ENCODE results near the gene FIBIN. TPM values are rescaled to one million over a fixed set of nuclear protein-coding genes. Genes with fewer than 3 reads are reported as not detected.

The FIBIN gene
- total and polyA plus RNA-seq, 2 experiments from 2014 or later = 0.21 to 0.66 TPM

DNA sequence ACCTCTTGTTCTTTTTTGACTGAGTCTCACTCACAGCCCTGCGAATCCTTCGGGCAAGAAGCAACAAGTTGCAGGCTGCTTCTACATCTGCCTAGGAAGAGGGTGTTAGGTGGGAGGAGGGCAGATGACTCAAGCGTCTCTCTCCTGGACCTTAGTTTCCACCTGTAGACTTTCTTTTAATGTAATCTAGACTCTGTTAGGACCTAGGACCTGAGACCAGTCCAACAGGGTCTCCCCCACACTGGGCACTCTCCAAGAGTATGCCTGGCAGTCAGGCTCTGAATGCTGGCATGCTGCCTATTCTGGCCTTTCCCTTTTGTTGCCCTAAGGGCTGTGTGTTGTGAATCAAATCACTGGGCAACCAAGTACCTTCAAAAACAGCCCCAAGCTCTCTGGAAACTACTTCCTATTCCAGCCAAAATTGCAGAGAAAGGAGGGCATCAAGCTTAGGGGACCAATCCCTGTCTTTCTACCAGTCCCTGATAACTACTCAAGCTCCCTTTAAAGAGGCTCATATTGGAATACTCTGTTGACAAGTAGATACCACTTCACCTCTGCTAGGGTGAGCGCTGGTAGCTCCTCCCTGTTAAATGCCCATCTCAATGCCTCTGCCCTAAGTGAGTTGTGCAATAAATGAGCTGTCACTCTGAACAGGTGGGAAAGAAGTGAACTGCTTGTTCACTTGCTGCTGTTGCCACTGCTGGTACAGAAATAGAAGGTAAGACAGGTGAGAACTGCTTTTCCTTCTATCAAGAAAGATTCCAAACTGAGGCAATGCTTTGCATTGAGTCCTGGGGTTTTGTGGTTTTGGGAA is 46.6 kb downstream of the FIBIN start, which contains the start of gene BBOX1 (continued):
- TF ChIP-seq CTCF (conservative IDR thresholded peaks at IDR 0.05; ENCODE audit: low read depth in 2 of 2) (no peak), EZH2 (IDR thresholded peaks at IDR 0.05; ENCODE audit: low read depth, unreplicated experiment) (no peak), ZNF114 (CRISPR knock-in tag; IDR thresholded peaks at IDR 0.05) (no peak), NANOG (IDR thresholded peaks at IDR 0.05; ENCODE audit: borderline replicate concordance) (no peak), POLR2AphosphoS5 (IDR thresholded peaks at IDR 0.05; ENCODE audit: low read depth) (no peak)

DNA sequence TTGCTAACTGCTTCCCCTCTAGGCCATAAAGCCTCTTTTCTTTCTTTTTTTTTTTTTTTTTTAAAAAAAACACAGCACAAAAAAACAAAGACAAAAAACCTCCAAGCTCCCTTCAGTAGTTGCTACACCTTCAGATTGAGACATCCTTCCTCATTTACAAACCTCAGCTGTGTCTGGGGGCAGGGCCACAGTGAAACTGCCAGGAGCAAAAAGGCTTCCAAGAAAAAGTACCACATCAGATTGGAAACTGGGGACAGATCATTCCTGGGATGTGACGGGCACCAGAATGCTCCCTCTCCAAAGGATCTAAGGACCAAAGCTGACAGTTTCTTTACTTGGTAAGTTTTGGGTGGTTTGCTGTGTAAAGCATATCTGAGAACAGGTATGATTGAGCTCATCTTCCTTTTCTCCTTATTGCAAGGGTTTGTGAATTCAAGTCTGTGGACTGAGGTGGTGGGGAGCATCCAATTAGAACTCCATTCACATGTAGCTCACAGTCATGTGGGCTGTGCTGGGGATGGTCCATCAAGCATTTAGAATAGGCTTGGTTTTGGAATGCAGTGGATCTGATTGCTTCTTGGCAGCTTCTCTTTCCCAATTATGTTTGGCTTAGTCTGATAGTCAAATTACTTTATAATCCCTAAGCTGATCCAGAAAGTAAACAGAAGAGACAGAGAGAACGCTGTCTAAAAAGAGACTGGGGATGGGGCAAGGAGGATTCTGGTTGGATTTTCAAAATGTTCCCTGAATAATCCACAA is 47.4 kb downstream of the FIBIN start:
- Histone ChIP-seq H3K79me2 (replicated peaks; ENCODE audit: insufficient read depth) (no peaks in the 10 kb centered on the region), H3K4me2 (no peak overlapping the region), H3K4me3 (no peak overlapping the region), H4K20me1 (replicated peaks; ENCODE audit: insufficient read depth) (no peaks in the 10 kb centered on the region), H3K4me1 (ENCODE audit: insufficient read depth) (peaks cover 8% of the 10 kb centered on the region; the same call in 1 of the 2 replicates), H3K36me3 (ENCODE audit: insufficient read depth) (no peaks in the 10 kb centered on the region), H3F3A (replicated peaks; ENCODE audit: low read depth) (no peaks in the 10 kb centered on the region), H2AFZ (peak overlapping the region; percentile 61; the same call in 1 of the 2 replicates), H3K27ac (ENCODE audit: low read depth) (no peak overlapping the region), H3K27me3 (ENCODE audit: insufficient read depth) (no peaks in the 10 kb centered on the region), H3K9me2 (ENCODE audit: insufficient read depth) (0 out of 2 replicates have a peak, but pooled peaks cover 5% of the 10 kb centered on the region)
- Mint-ChIP-seq H3K27me3 (ENCODE audit: insufficient read depth, low read depth, poor library complexity) (no peaks in the 10 kb centered on the region), H3K36me3 (ENCODE audit: low read depth) (peaks cover 6% of the 10 kb centered on the region; the same call in 2 of the 3 replicates), H3K27ac (no peak overlapping the region), H3K9me3 (peaks cover 26% of the 10 kb centered on the region), H3K4me3 (no peak overlapping the region), H3K4me1 (peaks cover 12% of the 10 kb centered on the region; the same call in 2 of the 3 replicates)
- no peak for DNase-seq (ENCODE audit: low spot score)
- ATAC-seq = no peak
- TF ChIP-seq NANOG (IDR thresholded peaks at IDR 0.05; ENCODE audit: borderline replicate concordance) (no peak), EZH2phosphoT487 (IDR thresholded peaks at IDR 0.05; ENCODE audit: unreplicated experiment) (no peak), POLR2AphosphoS5 (IDR thresholded peaks at IDR 0.05; ENCODE audit: low read depth) (no peak), CREB1 (CRISPR knock-in tag; IDR thresholded peaks at IDR 0.05; ENCODE audit: low read depth) (no peak), CTCF (conservative IDR thresholded peaks at IDR 0.05; ENCODE audit: low read depth in 2 of 2) (no peak), STAT1 (IDR thresholded peaks at IDR 0.05; ENCODE audit: unreplicated experiment) (no peak), ZNF462 (CRISPR knock-in tag; IDR thresholded peaks at IDR 0.05) (no peak), ZNF331 (CRISPR knock-in tag; IDR thresholded peaks at IDR 0.05; ENCODE audit: low read depth) (no peak), ETS1 (IDR thresholded peaks at IDR 0.05) (no peak)
